ENCODE measurements around the gene NPPA.

Gene NPPA

DNA sequence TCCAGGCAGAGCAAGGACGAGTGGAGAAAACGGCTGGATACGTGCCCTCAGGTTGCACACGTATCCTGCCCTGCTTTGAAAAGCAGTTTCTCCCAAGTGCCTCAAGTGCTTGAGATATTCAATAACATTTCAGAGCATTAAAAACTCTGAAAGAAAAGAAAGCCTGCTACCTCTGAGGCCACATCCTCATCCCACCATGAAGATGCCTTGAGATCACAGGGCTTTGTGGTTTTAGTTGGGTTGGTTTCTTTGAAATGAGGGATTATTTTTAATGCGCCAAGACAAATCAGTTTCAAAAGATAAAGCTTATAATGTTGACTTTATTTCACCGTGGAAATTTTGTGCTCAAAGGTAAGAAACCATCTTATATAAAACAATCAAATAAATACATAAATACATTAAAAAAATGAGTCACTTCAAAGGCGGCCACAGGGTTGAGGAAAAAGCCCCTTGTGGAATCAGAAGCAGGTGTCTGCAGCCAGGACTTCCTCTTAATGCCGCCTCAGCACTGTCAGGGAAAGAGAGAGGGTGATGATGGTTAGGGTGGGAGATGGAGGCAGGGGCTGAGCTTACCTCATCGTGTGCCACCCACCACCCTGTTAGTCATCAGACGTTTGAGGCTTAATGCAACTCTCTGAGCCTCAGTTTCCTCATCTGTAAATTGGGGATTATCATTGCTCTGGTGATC is 9.7 kb upstream of the NPPA start:
- no peak overlapping the region for H3K4me3 ChIP-seq (replicated peaks; ENCODE audit: low read depth, low read length)
- TF ChIP-seq, protein P1, sequence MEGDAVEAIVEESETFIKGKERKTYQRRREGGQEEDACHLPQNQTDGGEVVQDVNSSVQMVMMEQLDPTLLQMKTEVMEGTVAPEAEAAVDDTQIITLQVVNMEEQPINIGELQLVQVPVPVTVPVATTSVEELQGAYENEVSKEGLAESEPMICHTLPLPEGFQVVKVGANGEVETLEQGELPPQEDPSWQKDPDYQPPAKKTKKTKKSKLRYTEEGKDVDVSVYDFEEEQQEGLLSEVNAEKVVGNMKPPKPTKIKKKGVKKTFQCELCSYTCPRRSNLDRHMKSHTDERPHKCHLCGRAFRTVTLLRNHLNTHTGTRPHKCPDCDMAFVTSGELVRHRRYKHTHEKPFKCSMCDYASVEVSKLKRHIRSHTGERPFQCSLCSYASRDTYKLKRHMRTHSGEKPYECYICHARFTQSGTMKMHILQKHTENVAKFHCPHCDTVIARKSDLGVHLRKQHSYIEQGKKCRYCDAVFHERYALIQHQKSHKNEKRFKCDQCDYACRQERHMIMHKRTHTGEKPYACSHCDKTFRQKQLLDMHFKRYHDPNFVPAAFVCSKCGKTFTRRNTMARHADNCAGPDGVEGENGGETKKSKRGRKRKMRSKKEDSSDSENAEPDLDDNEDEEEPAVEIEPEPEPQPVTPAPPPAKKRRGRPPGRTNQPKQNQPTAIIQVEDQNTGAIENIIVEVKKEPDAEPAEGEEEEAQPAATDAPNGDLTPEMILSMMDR (IDR thresholded peaks at IDR 0.05; ENCODE audit: insufficient read depth, low read length, poor library complexity, severe bottlenecking), result no peak
- H3K27me3 ChIP-seq (replicated peaks; ENCODE audit: control insufficient read depth, insufficient read depth, low read length), result peaks cover 3% of the 10 kb centered on the region
- no peaks in the 10 kb centered on the region for H3K36me3 ChIP-seq (ENCODE audit: control insufficient read depth, insufficient read depth, low read length)
- no peak for DNase-seq (ENCODE audit: extremely low read depth, insufficient read length)

DNA sequence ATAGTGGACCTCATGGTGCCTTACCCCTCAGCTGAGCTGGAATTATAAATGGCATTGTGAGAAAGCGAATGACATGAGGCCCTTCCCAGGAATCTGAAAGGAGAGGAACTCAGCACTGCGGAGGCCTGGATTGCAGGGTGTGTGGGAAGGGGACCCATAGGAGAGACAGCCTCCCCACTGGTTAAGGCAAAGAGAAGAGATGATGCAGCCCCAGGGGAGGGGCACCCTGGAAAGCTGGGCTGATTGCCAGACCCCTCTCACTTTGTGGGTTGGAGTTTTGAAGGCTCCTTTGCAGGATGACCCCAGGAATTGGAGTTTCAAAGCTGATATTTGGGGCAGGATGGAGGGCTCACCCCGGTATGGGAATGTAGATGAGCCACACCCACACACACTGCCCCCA is 9.1 kb upstream of the NPPA start:
- H3K36me3 ChIP-seq (ENCODE audit: control insufficient read depth, insufficient read depth, low read length), result no peaks in the 10 kb centered on the region
- H3K4me3 ChIP-seq (replicated peaks; ENCODE audit: low read depth, low read length), result no peak overlapping the region
- DNase-seq (ENCODE audit: extremely low read depth, insufficient read length), result no peak
- H3K27me3 ChIP-seq (replicated peaks; ENCODE audit: control insufficient read depth, insufficient read depth, low read length), result peaks cover 3% of the 10 kb centered on the region
- TF ChIP-seq, protein P1 (IDR thresholded peaks at IDR 0.05; ENCODE audit: insufficient read depth, low read length, poor library complexity, severe bottlenecking), result no peak

DNA sequence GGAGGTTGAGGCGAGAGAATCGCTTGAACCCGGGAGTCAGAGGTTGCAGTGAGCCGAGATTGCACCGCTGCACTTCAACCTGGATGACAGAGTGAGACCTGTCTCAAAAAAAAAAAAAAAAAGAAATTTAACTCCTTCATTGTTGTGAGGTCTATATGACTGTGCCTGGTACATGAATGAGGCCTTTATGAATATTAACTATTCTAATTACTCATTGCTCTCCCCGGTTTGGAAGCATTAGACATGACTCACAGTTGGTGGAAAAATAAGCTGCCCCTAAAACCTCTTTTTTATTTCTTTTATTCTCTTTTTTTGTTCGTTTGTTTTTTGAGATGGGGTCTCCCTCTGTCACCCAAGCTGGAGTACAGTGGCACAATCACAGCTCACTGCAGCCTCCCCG is 7.8 kb upstream of the NPPA start:
- H3K36me3 ChIP-seq (ENCODE audit: control insufficient read depth, insufficient read depth, low read length), result no peaks in the 10 kb centered on the region
- TF ChIP-seq, protein P1 (IDR thresholded peaks at IDR 0.05; ENCODE audit: insufficient read depth, low read length, poor library complexity, severe bottlenecking), result no peak
- H3K27me3 ChIP-seq (replicated peaks; ENCODE audit: control insufficient read depth, insufficient read depth, low read length), result peaks cover 3% of the 10 kb centered on the region; the same call in 1 of the 2 replicates
- DNase-seq (ENCODE audit: extremely low read depth, insufficient read length), result no peak
- no peak overlapping the region for H3K4me3 ChIP-seq (replicated peaks; ENCODE audit: low read depth, low read length)

DNA sequence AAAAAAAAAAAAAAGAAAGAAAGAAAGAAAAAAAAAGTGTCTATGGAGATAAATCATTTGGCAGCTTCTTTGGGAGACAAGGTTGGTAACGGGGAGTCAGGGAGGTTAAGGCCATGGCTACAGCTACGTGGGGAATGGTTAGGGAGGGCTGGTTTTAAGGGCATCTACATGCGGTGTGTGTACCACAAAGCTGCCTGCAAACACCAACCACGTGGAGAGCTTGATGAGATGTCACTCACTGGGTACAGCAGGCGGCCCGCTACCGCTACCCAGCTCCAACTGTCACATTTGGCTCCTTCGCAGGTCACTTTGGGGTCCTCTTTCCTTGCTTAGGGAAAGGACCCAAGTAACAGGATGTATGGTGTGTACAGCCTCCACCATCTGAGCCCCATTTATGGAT is 6.9 kb upstream of the NPPA start:
- H3K36me3 ChIP-seq (ENCODE audit: control insufficient read depth, insufficient read depth, low read length), result no peaks in the 10 kb centered on the region
- DNase-seq (ENCODE audit: extremely low read depth, insufficient read length), result no peak
- no peak overlapping the region for H3K4me3 ChIP-seq (replicated peaks; ENCODE audit: low read depth, low read length)
- TF ChIP-seq, protein P1 (IDR thresholded peaks at IDR 0.05; ENCODE audit: insufficient read depth, low read length, poor library complexity, severe bottlenecking), result no peak
- peaks cover 1% of the 10 kb centered on the region; the same call in 1 of the 2 replicates for H3K27me3 ChIP-seq (replicated peaks; ENCODE audit: control insufficient read depth, insufficient read depth, low read length)

DNA sequence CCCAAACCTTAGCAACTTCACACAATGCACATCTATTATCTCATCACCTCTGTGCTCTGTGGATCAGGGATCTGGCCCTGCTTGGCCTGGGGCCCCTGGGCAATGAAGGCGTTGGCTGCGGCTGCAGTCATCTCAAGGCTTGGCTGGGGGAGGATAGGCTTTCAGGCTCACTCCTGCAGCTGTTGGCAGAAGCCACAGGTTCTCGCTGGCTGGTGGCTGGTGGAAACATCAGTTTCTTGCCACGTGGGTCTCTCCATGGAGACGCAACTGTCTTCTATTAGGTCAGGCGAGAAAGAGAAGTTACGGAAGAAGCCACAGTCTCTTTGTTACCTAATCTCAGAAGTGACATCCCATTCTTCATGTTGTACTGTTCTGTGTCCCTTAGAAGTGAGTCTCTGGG is 3.6 kb upstream of the NPPA start:
- Histone ChIP-seq H3K36me3 (ENCODE audit: control insufficient read depth, insufficient read depth, low read length) (peaks cover 4% of the 10 kb centered on the region), H3K4me3 (replicated peaks; ENCODE audit: low read depth, low read length) (no peak overlapping the region), H3K27me3 (replicated peaks; ENCODE audit: control insufficient read depth, insufficient read depth, low read length) (no peaks in the 10 kb centered on the region)
- DNase-seq (ENCODE audit: extremely low read depth, insufficient read length), result no peak
- TF ChIP-seq, protein P1 (IDR thresholded peaks at IDR 0.05; ENCODE audit: insufficient read depth, low read length, poor library complexity, severe bottlenecking), result no peak

DNA sequence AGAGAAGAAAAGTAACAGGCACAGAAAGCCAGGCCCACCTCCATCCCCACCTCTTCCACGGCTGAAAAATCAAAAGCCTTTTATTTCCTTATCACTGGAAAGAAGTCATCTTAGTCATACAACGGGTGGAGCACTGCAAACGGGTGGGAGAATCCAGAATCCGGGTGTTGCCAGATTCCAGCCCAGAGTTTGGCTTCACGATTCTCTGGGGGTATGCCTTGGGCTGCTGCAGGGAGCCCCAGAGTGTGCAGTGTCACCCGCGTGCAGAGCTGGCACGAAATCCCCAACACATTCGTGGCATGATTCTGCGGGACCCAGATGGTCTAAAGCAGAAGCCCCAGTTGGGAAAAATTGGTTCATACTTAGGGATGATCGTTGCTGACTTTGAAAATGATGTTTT is 2.6 kb upstream of the NPPA start:
- H3K27me3 ChIP-seq (replicated peaks; ENCODE audit: control insufficient read depth, insufficient read depth, low read length), result no peaks in the 10 kb centered on the region
- H3K4me3 ChIP-seq (replicated peaks; ENCODE audit: low read depth, low read length), result no peak overlapping the region
- TF ChIP-seq, protein P1 (IDR thresholded peaks at IDR 0.05; ENCODE audit: insufficient read depth, low read length, poor library complexity, severe bottlenecking), result no peak
- DNase-seq (ENCODE audit: extremely low read depth, insufficient read length), result no peak
- peaks cover 4% of the 10 kb centered on the region for H3K36me3 ChIP-seq (ENCODE audit: control insufficient read depth, insufficient read depth, low read length)

All from GM06990 (cell line).